ENCODE results near the gene SLC66A2. TPM values are rescaled to one million over a fixed set of nuclear protein-coding genes. Genes with fewer than 3 reads are reported as not detected.

Gene SLC66A2
- total and polyA plus RNA-seq, 2 of the 13 experiments (the other 11 are each of a cell fraction or from before 2014, with no cell fraction given), result 33.5 to 41.9 TPM

DNA sequence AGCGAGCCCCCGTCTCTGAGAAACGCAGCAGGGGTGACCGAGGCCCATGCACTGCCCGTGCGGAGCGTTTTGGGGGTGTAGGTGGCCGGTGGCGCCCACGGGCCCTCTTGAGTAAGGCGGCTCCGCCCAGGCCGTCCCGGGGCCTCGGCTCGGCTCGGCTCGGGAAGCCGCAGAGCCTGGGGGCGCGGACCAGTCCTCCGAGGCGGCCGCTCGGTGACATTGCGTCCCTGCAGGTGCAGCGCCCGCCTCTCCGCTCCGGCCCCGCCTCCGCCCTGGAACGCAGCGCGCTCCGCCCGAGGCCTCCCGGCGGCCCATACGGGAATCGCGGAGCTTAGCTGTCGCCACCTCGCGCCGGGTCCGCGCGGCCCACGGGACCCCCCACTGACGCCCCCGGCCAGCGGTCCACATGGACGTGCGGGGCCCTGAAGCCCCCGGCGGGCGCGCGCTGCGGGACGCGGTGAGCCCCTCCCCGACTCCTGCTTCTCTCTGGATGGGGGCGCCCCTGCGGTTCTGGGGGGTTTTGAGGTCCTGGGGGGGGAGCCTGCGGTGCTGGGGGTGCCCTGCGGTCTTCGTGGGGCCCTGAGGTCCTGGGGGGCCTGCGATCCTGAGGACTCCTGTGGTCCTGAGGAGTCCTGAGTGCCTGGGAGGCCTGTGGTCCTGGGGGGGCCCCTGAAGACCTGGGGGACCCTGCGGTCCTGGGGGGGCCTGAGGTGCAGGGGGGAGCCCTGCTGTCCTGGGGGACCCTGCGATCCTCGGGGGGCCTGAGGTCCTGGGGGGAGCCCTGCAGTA lies 13.1 kb upstream of the SLC66A2 start, which contains the start of gene HSBP1L1 (continued):
- TF ChIP-seq, protein P1, sequence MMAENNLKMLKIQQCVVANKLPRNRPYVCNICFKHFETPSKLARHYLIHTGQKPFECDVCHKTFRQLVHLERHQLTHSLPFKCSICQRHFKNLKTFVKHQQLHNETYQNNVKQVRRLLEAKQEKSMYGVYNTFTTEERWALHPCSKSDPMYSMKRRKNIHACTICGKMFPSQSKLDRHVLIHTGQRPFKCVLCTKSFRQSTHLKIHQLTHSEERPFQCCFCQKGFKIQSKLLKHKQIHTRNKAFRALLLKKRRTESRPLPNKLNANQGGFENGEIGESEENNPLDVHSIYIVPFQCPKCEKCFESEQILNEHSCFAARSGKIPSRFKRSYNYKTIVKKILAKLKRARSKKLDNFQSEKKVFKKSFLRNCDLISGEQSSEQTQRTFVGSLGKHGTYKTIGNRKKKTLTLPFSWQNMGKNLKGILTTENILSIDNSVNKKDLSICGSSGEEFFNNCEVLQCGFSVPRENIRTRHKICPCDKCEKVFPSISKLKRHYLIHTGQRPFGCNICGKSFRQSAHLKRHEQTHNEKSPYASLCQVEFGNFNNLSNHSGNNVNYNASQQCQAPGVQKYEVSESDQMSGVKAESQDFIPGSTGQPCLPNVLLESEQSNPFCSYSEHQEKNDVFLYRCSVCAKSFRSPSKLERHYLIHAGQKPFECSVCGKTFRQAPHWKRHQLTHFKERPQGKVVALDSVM (CRISPR knock-in tag; IDR thresholded peaks at IDR 0.05), result peak; percentile 71; the same call in 1 of the 2 replicates
- peak; percentile 88 for TF ChIP-seq HNRNPLL (IDR thresholded peaks at IDR 0.05; ENCODE audit: low read depth, low read length, poor library complexity, severe bottlenecking)
- TF ChIP-seq FLYWCH1 (CRISPR knock-in tag; IDR thresholded peaks at IDR 0.05), result no peak
- TF ChIP-seq GATAD2A (CRISPR knock-in tag; IDR thresholded peaks at IDR 0.05), result no peak
- TF ChIP-seq HNRNPK (IDR thresholded peaks at IDR 0.05; ENCODE audit: low read depth, low read length, poor library complexity, severe bottlenecking), result peak; percentile 71
- TF ChIP-seq, protein P2, sequence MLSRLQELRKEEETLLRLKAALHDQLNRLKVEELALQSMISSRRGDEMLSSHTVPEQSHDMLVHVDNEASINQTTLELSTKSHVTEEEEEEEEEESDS (CRISPR knock-in tag; IDR thresholded peaks at IDR 0.05; ENCODE audit: borderline replicate concordance), result no peak
- TF ChIP-seq ZNF292 (CRISPR knock-in tag; IDR thresholded peaks at IDR 0.05; ENCODE audit: borderline replicate concordance, low read depth), result no peak
- TF ChIP-seq, protein P3, sequence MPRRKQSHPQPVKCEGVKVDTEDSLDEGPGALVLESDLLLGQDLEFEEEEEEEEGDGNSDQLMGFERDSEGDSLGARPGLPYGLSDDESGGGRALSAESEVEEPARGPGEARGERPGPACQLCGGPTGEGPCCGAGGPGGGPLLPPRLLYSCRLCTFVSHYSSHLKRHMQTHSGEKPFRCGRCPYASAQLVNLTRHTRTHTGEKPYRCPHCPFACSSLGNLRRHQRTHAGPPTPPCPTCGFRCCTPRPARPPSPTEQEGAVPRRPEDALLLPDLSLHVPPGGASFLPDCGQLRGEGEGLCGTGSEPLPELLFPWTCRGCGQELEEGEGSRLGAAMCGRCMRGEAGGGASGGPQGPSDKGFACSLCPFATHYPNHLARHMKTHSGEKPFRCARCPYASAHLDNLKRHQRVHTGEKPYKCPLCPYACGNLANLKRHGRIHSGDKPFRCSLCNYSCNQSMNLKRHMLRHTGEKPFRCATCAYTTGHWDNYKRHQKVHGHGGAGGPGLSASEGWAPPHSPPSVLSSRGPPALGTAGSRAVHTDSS (CRISPR knock-in tag; conservative IDR thresholded peaks at IDR 0.05), result no peak
- peak; percentile 24; the same call in 1 of the 2 replicates for TF ChIP-seq ZNF746 (CRISPR knock-in tag; IDR thresholded peaks at IDR 0.05)
- no peak for TF ChIP-seq ZEB1 (IDR thresholded peaks at IDR 0.05; ENCODE audit: insufficient replicate concordance, low read depth)
- no peak for TF ChIP-seq EP300 (IDR thresholded peaks at IDR 0.05; ENCODE audit: low read depth in 2 of 2, low read length in 2 of 2)
- no peak for TF ChIP-seq EP300 (CRISPR knock-in tag; IDR thresholded peaks at IDR 0.05; ENCODE audit: borderline replicate concordance)
- TF ChIP-seq, protein P4, sequence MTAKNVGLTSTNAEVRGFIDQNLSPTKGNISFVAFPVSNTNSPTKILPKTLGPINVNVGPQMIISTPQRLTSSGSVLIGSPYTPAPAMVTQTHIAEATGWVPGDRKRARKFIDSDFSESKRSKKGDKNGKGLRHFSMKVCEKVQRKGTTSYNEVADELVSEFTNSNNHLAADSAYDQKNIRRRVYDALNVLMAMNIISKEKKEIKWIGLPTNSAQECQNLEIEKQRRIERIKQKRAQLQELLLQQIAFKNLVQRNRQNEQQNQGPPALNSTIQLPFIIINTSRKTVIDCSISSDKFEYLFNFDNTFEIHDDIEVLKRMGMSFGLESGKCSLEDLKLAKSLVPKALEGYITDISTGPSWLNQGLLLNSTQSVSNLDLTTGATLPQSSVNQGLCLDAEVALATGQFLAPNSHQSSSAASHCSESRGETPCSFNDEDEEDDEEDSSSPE (CRISPR knock-in tag; IDR thresholded peaks at IDR 0.05), result 0 out of 2 replicates have a peak, but pooled peaks have one; percentile 19
- no peak for TF ChIP-seq ZNF569 (CRISPR knock-in tag; IDR thresholded peaks at IDR 0.05; ENCODE audit: borderline replicate concordance)
- TF ChIP-seq NKX3-1 (CRISPR knock-in tag; IDR thresholded peaks at IDR 0.05), result 0 out of 2 replicates have a peak, but pooled peaks have one; percentile 23
- no peak for TF ChIP-seq ZBTB7B (CRISPR knock-in tag; IDR thresholded peaks at IDR 0.05)
- TF ChIP-seq PCBP2 (optimal IDR thresholded peaks at IDR 0.05; ENCODE audit: low read depth, low read length, poor library complexity, severe bottlenecking), result no peak
- TF ChIP-seq CEBPG (CRISPR knock-in tag; IDR thresholded peaks at IDR 0.05), result 0 out of 2 replicates have a peak, but pooled peaks have one; percentile 34
- TF ChIP-seq AHR (CRISPR knock-in tag; IDR thresholded peaks at IDR 0.05), result no peak
- TF ChIP-seq, protein P5, sequence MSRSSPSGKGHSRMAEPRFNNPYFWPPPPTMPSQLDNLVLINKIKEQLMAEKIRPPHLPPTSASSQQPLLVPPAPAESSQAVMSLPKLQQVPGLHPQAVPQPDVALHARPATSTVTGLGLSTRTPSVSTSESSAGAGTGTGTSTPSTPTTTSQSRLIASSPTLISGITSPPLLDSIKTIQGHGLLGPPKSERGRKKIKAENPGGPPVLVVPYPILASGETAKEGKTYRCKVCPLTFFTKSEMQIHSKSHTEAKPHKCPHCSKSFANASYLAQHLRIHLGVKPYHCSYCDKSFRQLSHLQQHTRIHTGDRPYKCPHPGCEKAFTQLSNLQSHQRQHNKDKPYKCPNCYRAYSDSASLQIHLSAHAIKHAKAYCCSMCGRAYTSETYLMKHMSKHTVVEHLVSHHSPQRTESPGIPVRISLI (CRISPR knock-in tag; IDR thresholded peaks at IDR 0.05; ENCODE audit: borderline replicate concordance), result no peak; the same call in 1 of the 2 replicates
- peak; percentile 20 for TF ChIP-seq SKI (IDR thresholded peaks at IDR 0.05; ENCODE audit: partially characterized antibody)
- TF ChIP-seq STAG1 (CRISPR knock-in tag; IDR thresholded peaks at IDR 0.05), result peak; percentile 34
- no peak for TF ChIP-seq HIVEP1 (CRISPR knock-in tag; IDR thresholded peaks at IDR 0.05)
- TF ChIP-seq ZNF761 (CRISPR knock-in tag; conservative IDR thresholded peaks at IDR 0.05), result no peak
